HG03045 (cell line): ENCODE measurements around the gene ECSIT.
A peak's percentile ranks its signal among the peaks of the same experiment; 100 is the strongest.
"Not testable (repeated sequence)": the region's sequence is repeated elsewhere in the genome, so short reads cannot be mapped to it uniquely, and the experiment has no call there.

ENCODE experiments used
- ATAC-seq: cut with Tn5 transposase; IDR thresholded peaks from one replicate; pipeline ENCODE4 v1.9.1; 2021; ENCODE audit warnings: mild to moderate bottlenecking, moderate library complexity; ENCODE audit not compliant: unreplicated experiment

Gene ECSIT, protein sequence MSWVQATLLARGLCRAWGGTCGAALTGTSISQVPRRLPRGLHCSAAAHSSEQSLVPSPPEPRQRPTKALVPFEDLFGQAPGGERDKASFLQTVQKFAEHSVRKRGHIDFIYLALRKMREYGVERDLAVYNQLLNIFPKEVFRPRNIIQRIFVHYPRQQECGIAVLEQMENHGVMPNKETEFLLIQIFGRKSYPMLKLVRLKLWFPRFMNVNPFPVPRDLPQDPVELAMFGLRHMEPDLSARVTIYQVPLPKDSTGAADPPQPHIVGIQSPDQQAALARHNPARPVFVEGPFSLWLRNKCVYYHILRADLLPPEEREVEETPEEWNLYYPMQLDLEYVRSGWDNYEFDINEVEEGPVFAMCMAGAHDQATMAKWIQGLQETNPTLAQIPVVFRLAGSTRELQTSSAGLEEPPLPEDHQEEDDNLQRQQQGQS

DNA sequence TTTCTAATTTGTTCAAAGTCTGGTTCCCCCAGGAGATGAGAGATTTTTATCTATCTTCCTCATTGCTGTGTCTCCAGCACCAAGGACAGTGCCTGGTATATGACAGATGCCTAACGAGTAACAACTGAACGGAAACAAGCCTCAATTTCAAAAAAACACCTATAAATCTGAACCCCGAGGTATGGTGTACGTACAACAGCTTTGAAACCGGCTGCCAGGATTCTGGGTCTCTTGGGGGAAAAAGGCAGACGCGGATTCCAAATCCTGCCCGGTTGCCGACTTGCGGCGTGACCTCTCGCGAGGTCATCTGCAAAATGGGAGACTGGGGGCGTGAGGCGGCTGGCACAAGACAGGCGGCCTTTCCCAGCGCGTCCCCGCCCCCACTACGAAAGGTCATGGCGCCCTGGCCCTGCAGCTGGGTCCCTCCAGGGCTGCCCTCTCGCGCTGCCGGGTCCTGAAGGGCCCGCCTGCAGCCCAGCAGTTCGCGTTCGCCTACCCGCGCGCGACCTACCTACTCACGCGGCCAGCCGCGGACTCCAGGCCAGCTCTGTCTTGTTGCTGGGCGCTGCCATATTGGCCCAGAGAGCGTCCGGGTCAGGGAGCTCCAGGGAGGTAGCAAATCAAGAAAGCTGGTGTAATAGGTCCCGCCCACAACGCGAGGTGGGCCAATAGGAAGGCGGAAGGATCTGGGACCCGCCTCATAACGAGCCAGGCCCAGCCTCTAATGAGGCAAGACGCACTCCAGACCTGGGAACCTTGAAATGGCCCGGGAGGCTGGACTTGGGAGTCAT lies at the start of gene ECSIT:
Gene ECSIT (minus strand): TSS at position 584 of the 791 bp plus-strand sequence. CDS start 9,964 bp downstream, outside the sequence.
- ATAC-seq: peak; percentile 95

DNA sequence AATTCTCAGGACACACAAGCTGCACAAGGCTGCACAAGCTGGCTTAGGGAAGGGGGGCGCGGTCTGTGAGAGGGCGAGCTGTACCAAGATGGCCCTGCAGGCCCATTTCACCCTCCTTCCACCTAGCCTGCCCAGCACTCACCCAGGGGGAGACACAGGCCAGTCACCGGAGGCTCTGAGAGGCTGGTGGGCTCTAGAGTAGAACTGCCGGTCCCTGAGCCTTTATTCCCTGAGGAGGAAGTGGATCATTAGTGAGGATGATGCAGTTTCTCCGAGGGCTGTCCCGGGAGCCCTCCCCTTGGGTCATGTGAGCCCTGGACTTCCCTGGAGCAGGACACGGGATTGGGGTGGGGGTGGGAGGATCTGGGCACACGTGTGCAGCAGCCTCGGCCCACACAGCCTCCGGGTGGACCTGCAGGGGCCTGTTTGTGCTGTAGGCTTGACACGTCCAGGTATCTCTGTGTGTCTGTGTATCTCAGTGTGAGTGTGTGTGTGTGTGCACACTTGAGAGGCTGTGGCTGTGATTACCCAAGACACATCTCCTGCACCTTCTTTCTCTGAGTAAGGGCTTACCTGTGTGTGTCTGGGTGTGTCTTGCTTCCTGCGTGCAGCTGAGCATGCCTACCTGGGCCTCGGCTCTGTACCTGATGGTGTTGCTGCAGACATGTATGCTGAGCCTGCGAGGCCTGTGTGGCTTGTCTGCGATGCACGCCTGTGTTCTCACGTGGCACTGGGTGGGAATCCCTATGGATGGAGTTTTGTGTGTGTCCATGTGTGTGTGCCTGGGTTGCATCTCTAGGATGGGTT lies 48.7 kb upstream of the ECSIT start, which contains the start of gene ACP5:
Gene ACP5 (minus strand): TSS at position 195 of the 807 bp plus-strand sequence. CDS start 328 bp downstream, outside the sequence.
- ATAC-seq: no peak

DNA sequence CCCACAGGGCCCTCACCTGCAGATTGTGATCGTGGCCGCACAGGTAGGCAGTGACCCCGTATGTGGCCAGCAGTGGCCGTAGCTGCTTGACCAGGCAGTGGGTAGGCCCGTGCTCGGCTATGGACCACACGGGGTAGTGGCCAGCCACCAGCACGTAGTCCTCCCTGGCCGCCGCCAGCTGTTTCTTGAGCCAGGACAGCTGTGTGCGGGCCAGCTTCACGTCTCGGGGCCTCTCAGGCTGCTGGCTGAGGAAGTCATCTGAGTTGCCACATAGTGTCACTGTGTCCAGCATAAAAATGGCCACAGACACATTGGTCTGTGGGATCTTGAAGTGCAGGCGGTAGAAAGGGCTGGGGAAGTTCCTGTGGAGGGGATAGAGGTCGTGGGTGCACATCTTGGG lies 47.3 kb upstream of the ECSIT start:
- ATAC-seq: no peak

DNA sequence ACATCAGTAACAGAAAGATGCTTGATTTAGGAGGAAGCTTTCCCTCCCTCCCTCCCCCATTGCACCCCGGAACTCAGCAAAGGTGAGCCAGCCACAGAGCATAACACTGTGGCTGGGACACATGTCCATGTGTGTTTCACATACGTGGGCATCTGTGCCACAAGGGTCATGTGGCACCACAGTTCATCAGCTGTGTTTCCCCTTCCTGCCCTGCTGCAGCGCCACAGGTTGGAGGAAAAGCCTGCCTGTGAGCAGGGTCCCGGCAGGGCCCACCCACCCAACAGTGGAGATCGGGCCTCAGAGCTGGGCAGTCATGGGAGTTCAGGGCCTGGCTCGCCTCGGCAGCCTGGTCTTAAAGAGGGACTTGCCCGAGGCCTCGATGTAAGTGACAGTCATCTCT lies 45.8 kb upstream of the ECSIT start:
- no peak for ATAC-seq

DNA sequence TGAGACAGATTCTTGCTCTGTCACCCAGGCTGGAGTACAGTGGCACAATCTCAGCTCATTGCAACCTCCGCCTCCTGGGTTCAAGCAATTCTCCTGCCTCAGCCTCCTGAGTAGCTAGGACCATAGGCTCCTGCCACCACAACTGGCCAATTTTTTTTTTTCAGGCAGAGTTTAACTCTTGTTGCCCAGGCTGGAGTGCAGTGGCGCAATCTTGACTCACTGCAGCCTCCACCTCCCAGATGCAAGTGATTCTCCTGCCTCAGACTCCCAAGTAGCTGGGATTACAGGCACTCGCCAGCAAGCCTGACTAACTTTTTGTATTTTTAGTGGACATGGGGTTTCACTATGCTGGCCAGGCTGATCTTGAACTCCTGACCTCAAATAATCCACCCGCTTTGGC lies 44.8 kb upstream of the ECSIT start:
- ATAC-seq: not testable (repeated sequence)

DNA sequence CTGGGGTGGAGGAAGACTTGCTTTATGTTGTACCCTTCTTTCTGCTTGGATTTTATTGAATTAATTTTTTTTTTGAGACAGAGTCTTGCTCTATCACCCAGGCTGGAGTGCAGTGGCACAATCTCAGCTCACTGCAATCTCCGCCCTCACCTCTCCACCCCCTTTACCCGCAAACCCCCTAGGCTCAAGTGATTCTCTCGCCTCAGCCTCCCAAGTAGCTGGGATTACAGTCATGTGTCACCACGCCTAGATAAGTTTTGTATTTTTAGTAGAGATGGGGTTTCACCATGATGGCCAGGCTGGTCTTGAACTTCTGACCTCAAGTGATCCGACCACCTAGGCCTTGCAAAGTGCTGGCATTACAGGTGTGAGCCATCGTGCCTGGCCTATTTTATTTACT lies 44.4 kb upstream of the ECSIT start:
- not testable (repeated sequence) for ATAC-seq

DNA sequence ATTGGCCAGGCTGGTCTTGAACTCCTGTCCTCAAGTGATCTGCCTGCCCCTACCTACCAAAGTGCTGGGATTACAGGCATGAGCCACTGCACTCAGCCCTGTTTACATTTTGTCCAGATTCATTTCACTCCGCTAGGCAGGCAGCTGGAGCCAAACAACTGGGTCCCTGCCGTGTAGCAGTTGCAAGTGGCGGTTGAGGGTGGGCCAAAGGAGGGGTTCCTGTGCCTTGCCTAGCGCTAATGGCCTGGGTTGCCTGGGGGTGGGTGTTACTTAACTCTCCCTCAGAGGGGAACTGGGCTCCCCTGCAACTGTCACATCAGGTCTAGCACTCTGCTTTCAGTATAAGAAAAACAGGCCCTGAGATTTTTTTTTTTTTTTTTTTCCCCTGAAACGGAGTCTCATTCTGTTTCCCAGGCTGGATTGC lies 41.1 kb upstream of the ECSIT start:
- no peak for ATAC-seq

DNA sequence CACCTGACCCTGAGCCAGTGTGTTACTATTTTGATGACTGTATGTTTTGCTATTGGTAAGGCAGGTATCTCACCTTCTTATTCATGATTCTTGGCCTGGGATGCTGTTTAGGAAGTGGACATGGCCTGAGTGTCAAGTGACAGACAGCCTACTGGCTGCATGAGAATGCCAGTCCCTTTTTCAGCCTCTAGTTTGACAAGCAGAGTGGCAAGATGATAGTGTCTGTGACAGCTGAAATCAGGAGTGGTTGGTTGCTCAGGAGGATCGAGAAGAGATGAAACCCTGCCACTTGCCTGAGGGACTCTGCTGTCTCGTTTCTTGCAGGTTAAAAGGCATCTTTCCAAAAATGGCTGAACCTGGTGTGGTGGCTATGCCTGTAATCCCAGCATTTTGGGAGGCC lies 37.2 kb upstream of the ECSIT start:
- ATAC-seq: no peak

DNA sequence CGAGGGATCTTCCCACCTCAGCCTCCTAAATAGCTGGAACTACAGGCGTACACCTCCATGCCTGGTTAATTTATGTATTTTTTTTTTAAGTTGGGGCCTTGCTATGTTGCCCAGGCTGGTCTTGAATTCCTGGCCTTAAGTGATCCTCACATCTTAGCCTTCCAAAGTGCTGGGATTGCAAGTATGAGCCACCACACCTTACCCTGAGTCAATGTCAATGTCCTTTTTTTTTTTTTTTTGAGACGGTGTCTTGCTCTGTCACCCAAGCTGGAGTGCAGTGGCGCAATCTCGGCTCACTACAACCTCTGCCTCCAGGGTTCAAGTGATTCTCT lies 36.7 kb upstream of the ECSIT start:
- not testable (repeated sequence) for ATAC-seq

DNA sequence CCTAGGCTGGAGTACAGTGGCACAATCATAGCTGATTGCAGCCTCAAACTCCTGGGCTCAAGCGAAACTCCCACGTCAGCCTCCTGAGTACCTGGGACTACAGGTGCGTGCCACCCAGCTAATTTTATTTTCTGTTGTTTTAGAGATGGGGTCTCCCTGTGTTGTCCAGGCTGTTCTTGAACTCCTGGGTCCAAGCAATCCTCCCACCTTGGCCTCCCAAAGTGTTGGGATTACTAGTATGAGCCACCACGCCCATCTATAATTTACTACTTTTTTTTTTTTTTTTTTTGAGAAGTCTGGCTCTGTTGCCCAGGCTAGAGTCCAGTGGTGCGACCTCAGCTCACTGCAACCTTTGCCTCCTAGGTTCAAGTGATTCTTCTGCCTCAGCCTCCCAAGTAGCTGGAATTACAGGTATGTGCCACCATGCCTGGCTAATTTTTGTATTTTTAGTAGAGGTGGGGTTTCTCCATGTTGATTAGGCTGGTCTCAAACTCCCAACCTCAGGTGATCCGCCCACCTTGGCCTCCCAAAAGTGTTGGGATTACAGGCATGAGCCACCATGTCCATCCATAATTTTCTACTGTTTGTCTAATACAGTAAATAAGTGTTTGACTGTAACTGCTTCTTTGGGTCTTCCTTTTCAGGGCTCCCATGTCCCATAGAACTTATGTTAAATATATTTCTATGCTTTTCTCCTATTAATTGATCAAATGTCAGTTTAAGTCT lies 35.3 kb upstream of the ECSIT start:
- not testable (repeated sequence) for ATAC-seq

DNA sequence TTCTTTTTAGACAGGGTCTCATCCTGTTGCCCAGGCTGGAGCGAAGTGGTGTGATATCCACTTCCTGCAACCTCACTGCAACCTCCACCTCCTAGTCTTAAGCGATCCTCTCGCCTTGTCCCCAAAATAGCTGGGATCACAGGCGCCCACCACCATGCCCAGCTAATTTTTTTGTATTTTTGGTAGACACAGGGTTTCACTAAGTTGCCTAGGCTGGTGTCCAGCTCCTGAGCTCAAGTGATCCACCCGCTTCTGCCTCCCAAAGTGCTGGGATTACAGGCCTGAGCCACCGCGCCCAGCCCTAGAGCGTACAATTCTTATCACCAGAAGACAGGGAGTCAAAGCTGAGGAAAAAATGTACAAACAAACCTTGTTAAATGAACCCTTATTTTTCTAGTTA lies 34.6 kb upstream of the ECSIT start:
- ATAC-seq: no peak

DNA sequence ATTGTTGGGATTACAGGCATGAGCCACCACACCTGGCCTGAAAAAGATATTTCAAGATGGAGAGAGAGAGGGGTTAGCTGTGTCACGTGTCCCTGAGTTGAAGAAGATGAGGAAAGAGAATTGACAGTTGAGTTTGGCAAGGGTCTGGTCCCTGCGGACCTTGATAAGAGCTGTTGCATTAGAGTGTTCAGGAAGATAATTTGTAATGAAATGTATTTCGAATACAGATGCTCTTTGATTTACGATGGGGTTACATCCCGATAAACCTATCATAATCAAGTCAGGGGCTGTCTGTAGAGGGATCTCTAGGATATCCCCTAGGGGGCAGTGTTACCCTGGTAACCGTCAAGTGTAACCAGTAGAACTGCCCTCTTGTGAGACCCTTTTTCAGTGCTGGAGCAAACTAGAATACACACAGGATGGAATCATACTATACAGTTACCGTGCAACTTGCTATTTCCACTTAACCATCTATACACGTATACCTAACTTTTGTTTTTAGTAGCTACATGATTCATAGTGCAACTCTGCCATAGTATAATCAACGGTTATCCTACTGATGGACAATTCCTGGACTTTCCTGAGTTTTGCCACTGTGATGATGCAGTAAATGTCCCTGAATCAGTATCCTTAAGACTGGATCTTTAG lies 31.6 kb upstream of the ECSIT start:
- no peak for ATAC-seq

DNA sequence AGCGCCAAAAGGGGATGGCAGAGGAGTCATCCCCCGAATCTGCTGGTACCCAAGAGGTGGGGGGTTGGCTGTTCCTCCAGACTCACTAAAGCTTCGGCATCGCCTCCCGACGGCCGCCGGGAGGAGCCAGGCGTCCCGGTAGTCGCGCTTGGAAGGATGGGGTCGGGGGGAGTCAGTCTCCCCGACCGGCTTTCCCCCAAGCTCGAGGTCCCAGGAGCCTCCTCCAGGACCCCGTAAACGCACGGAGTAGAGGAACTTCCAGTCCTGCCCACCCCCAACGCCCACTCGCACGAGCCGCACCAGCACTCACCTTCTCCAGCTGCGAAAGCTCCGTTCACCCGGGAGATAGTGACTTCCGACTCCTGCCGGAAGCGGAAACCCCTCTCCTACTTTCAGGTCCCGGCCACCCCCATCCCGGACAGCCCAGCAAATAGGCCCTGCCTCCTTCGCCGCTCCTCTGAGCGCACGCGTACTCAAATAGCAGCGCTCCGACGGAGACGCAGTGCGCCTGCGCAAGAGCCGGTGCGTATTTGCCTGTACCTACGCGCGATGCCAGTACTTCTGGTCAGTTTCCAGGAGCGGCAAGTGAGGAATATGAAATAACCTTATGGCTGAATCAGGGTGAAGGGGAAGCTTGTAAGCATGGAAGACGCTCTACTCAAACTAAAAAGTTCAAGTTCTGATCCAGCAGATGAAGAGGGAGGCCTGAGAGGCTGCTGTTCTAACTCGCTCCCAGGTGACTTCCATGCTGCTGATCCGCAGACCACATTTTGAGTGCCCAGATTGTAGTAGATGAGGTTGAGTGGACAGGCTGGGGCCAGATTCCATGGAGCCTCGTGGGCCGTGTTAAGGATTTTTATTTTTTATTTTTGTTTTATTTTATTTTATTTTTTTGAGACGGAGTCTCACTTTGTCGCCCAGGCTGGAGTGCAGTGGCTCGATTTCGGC lies 30.2 kb upstream of the ECSIT start, which contains the start of gene ELOF1:
Gene ELOF1 (minus strand): TSS at position 350 of the 948 bp plus-strand sequence. CDS start 4,883 bp downstream, outside the sequence.
- ATAC-seq: peak; percentile 81

DNA sequence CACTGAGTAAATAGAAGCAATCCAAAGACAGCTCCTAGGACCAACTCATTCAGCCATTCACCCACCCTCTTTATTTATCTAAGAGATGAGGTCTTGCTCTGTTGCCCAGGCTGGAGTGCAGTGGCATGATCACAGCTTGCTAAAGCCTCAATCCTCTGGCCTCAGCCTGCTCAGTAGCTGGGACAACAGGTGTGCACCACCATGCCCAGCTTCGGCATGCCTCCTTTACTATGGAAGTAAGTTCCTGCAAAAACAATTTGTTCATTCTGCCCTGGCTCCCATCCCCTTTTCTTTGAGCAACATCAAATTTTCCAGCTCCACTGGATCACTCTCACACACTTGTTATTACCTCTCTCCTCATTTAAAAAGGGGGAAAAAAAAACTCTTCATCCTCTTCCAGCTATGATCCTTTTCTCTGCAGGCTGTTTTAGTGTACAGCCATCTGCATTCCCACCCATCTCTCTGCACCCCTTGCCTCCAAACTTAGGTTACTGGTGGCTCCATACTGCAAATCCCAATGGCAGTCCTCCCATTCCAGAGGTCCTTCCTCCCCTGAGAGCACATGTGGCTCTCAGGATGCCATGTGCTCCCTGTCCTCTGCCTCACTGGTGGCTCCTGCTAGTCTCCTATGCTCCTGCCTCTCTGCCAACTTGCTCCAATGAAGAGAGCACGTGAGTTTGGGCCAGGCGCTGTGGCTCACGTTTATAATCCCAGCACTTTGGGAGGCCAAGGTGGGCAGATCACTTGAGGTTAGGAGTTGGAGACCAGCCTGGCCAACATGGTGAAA lies 27.9 kb upstream of the ECSIT start:
- no peak for ATAC-seq

DNA sequence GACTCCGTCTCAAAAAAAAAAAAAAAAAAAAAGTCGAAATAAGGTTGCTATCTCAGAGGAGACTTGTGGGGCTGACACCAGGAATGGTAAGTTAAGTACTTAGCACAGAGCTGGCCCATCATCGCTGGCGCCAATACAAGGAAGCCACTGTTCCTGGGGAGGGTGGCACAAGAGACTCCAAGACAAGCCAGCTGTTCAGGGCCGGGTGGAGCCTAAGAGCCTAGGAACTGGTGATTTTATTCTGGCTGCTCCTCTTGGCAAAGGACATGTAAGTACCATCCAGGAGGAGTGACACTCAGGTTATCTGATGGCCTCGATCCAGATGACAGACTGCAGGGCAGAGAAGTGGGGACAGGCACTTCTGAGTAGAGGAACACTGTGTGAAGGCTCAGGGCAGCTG lies 26.3 kb upstream of the ECSIT start:
- no peak for ATAC-seq

DNA sequence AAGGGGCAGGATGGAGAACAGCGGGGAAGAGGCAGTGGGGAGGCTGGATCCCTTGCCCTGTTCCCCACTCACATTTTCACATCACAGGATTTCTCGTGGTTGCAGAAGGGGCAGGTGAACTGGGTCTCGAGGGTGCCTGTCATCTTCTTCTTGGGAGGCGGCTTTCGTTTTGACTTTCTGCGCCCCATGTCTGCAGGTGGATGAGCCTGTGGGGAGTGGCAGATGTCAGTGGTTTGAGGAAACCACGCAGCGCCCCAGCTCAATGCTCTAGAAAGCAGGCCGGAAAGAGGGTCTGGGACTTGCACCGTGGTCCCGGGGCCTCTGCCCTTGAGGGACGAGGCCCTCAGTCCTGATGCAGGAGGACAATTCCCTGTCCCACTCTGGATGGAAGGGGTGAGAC lies 25.2 kb upstream of the ECSIT start:
- no peak for ATAC-seq

DNA sequence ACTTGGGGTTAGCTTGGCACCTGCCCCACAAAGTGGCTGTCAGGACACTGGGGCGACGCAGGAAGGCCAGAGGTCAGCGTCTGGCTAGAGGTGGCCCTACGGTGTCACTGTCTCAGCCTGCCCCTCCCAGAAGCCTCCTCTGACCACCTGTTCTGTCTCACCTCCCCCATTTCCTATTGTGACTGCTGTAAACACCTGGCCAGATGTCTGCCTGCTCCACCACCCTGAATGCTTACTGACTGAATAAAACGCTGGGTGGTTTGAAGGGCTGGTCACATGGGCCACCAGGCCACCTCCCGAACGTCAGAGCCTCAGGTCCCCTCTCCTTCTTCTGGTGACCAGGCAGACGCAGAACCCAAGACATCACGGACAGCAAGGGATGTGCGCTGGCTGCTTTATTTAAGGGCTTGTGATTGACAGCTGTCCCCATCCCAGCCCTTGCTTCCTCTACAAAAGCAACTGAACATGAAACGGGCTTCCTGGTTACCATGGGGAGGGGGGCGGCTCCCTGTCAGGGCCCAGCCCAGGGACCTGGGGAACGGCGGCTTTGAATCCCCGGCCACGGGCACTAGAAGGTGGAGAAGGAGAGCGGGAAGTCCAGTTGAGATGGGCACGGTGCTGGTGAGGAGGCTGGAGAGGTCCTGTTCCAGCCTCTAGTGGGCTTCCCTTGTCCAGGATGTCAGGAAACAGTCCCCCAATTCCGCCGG lies 23.9 kb upstream of the ECSIT start:
- no peak for ATAC-seq
